ENCODE measurements around the gene CRLF3. TPM values are rescaled to one million over a fixed set of nuclear protein-coding genes. Genes with fewer than 3 reads are reported as not detected.

CRLF3 gene
- total and polyA plus RNA-seq, 10 of the 15 experiments (the other 5 are each of a cell fraction or from before 2014, with no cell fraction given): 10.0 to 39.2 (median 26.7) TPM

DNA sequence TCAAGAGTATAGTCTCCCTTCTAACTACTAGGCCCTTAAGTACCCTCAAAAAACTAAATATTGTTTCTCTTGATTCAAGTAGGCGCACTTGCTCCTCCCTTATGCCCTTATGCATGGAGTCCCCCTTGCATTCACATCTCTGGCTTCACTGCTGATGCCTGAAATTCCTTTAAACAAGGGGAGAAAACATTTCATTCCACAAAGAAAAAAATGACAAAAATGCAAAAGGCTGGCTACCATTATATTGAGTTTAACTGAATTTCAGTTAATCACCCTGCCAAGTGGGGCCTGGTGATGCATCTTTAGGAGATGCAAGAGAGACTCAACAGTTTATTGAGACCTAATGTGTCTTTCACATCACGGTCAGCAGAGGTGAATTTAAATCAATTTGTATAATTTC is 35.6 kb downstream of the CRLF3 start:
- no TSS peak for BruUV-seq (replicated peaks)
- Histone ChIP-seq H3K9ac (ENCODE audit: control insufficient read depth, insufficient read depth, low read length) (no peak overlapping the region), H3K4me1 (ENCODE audit: control insufficient read depth, insufficient read depth, low read length) (no peaks in the 10 kb centered on the region), H3K36me3 (ENCODE audit: control insufficient read depth in 2 of 2, insufficient read depth in 2 of 2, low read length in 1 of 2) (peaks cover 5 to 44% of the 10 kb centered on the region in 2 experiments), H4K20me1 (ENCODE audit: control insufficient read depth, insufficient read depth) (no peaks in the 10 kb centered on the region), H3K9me3 (replicated peaks; ENCODE audit: control insufficient read depth, insufficient read depth, low read length) (no peaks in the 10 kb centered on the region), H3K4me3 (no peak overlapping the region), H3K27ac (ENCODE audit: control insufficient read depth, insufficient read depth) (no peak overlapping the region), H2AFZ (ENCODE audit: control insufficient read depth, low read depth, low read length) (no peak overlapping the region), H3K27me3 (replicated peaks in 1 of 2; ENCODE audit: control insufficient read depth in 2 of 2, insufficient read depth in 2 of 2, low read length in 1 of 2) (no peaks in the 10 kb centered on the region), H3K79me2 (ENCODE audit: control insufficient read depth, insufficient read depth, low read length) (no peaks in the 10 kb centered on the region), H3K4me2 (ENCODE audit: control insufficient read depth, insufficient read depth) (no peak overlapping the region)
- no peak for FAIRE-seq
- POLR2A ChIA-PET: interaction anchor here (0.6 kb wide), 1 partner anchor 1543 kb away, joined by 3 read pairs; no protein-coding TSS in a partner anchor
- TF ChIP-seq HDGF (IDR thresholded peaks at IDR 0.05): no peak
- TF ChIP-seq, protein P1, sequence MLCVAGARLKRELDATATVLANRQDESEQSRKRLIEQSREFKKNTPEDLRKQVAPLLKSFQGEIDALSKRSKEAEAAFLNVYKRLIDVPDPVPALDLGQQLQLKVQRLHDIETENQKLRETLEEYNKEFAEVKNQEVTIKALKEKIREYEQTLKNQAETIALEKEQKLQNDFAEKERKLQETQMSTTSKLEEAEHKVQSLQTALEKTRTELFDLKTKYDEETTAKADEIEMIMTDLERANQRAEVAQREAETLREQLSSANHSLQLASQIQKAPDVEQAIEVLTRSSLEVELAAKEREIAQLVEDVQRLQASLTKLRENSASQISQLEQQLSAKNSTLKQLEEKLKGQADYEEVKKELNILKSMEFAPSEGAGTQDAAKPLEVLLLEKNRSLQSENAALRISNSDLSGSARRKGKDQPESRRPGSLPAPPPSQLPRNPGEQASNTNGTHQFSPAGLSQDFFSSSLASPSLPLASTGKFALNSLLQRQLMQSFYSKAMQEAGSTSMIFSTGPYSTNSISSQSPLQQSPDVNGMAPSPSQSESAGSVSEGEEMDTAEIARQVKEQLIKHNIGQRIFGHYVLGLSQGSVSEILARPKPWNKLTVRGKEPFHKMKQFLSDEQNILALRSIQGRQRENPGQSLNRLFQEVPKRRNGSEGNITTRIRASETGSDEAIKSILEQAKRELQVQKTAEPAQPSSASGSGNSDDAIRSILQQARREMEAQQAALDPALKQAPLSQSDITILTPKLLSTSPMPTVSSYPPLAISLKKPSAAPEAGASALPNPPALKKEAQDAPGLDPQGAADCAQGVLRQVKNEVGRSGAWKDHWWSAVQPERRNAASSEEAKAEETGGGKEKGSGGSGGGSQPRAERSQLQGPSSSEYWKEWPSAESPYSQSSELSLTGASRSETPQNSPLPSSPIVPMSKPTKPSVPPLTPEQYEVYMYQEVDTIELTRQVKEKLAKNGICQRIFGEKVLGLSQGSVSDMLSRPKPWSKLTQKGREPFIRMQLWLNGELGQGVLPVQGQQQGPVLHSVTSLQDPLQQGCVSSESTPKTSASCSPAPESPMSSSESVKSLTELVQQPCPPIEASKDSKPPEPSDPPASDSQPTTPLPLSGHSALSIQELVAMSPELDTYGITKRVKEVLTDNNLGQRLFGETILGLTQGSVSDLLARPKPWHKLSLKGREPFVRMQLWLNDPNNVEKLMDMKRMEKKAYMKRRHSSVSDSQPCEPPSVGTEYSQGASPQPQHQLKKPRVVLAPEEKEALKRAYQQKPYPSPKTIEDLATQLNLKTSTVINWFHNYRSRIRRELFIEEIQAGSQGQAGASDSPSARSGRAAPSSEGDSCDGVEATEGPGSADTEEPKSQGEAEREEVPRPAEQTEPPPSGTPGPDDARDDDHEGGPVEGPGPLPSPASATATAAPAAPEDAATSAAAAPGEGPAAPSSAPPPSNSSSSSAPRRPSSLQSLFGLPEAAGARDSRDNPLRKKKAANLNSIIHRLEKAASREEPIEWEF (IDR thresholded peaks at IDR 0.05; ENCODE audit: insufficient replicate concordance, low read depth, low read length): no peak
- DNase-seq (ENCODE audit: low read depth, low spot score): no peak
- SMC1A ChIA-PET (ENCODE audit: uncharacterized antibody, unreplicated experiment): no interaction called here
- WGBS (ENCODE audit: insufficient coverage, insufficient replicate concordance, low lambda C conversion rate, missing lambda C conversion rate): 96% methylated on average over 2 of the region's 2 CpGs
- CTCF ChIA-PET: interaction anchor here (1.4 kb wide), 1 partner anchor 8 kb away, joined by 3 read pairs; no protein-coding TSS in a partner anchor
- intact Hi-C loops (cut with micrococcal nuclease; ENCODE audit: unreplicated experiment): no loop called here
- no peak for ATAC-seq
- in situ Hi-C loops (cut with MboI): no loop called here
- RAD21 ChIA-PET (ENCODE audit: unreplicated experiment): interaction anchor here (1.7 kb wide), 1 partner anchor 21 kb away, joined by 5 read pairs; no protein-coding TSS in a partner anchor

All from GM12878 (cell line).